HL-60/S4 treated with phorbol 12-myristate 13-acetate at 8.2 ng/mL for 4 days and 3 days (cell line): ENCODE results near the gene PDE11A.

Source experiments
- in situ Hi-C: fragments of 300-500 bp; cut with MboI; formaldehyde crosslinking; loops from 2 replicates; pipeline ENCODE4 v1.15.0; 2022; ENCODE audit warnings: low sequenced_read_pairs

The PDE11A gene

DNA sequence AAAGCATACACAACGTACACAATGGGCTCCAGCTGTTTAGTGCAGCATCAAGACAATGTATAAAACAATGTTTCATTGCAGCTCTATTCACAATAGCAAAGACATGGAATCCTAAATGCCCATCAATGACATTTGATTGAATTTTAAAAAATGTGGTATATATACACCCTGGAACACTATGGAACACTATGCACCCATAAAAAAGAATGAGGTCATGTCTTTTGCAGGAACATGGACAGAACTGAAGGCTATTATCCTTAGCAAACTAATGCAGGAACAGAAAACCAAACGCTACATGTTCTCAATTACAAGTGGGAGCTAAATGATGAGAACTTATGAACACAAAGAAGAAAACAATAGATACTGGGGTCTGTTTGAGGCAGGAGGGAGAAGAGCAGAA lies 364.5 kb downstream of the PDE11A start:
- in situ Hi-C loops, result no loop called here

GRCh38 chr2:177705511-177706173 lies 366.9 kb downstream of the PDE11A start:
- in situ Hi-C loops, result no loop called here

GRCh38 chr2:177703159-177703558 lies 369.4 kb downstream of the PDE11A start:
- in situ Hi-C loops, result no loop called here

DNA sequence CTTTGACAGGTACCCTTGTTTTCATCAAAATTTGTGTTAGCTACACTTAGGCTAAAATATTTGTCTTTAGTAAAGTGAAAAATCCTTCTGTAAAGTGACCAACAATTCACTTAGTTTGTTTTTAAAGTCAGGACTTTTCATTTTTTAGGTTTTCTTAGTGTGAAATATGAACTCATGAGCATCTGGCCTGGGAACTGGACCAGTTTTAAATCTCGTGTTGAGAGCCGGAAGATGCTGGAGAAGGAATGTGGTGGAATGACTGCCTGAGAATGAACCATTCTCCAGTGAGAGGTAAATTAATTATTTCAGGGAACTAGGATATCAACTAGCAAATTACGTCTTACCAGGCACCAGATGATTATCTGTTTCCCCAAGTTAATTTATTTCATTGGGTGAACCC lies 374.3 kb downstream of the PDE11A start:
- in situ Hi-C loops, result no loop called here

DNA sequence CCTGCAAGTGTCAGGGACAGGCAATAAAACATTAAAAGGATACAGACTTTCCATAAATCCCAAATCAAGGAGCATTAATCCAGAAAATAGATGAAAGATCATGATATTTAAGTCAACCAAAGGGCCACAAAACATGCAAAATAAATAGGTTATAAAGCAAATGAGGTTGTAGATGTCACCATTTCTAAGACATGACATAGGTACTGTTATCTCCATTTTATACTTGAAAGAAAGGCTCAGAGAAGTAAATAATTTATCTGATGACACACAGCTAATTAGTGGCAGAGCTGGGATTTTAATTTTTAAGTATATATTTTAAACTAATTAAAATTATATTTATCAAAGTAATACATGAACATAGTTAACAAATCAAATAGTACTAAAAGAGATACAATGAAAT lies 378.2 kb downstream of the PDE11A start:
- in situ Hi-C loops, result no loop called here

- in situ Hi-C loops, result no loop called here
Observed at GRCh38 chr2:177693658-177694339, 378.8 kb downstream of the PDE11A start.

DNA sequence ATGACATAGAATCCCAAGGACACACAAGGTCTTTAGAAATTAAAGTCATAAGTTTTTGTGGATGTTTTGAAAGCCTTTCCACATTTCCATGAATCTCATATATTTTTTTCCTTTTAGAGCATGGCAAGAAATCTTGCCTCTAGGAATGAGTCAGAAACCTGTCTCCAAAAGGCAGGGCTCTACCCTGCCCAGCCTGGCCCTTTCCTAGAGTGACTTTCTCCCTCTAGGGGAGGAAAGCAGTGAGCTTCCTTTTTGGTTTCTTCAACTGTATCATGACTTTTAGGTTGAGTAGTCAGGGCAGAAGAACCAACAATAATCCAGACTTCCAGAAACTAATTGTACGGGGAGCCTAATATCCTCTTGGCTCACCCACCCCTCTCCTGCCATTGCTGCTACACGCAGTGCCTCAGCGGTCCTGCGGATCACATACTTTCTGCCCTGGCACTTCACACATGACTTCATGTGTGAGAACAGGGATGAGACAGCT lies 379.8 kb downstream of the PDE11A start:
- in situ Hi-C loops, result no loop called here

- in situ Hi-C loops, result no loop called here
Observed at GRCh38 chr2:177692042-177692782, 380.4 kb downstream of the PDE11A start.

DNA sequence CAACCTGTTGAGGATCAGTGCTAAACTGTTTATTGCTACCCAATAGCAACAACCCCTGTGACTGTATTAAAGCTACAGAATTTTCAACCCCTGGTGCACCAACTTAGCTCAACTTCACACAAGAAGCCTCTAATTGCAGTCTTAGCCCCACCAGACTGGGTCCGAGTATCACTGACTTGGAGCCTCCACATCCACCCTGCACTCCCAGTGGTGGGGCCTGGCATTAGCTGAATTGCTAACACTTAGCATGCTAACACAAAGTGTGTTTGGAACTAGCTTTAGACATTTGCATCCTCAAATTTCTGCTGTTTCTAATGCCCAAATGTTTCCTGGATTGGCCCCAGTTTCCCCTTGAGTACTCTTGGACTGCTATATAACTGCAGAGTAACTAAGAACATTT lies 381.4 kb downstream of the PDE11A start:
- in situ Hi-C loops, result no loop called here

- in situ Hi-C loops, result no loop called here
Observed at GRCh38 chr2:177689623-177690022, 383.0 kb downstream of the PDE11A start.

DNA sequence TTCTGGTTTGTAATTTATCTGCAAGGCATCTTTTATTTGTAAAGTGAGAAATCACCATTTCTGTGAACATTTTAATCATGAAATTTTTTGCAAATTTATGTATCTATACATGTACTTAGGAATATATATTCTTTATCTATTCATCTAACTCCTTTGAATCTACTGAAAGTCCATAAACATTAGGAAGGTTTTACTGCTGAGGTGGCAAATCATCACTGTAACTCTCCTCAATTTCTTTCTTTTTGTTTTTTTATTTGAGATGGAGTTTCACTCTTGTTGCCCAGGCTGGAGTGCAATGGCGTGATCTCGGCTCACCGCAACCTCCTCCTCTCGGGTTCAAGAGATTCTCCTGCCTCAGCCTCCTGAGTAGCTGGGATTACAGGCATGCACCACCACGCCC lies 383.7 kb downstream of the PDE11A start:
- in situ Hi-C loops, result no loop called here

- in situ Hi-C loops, result no loop called here
Observed at GRCh38 chr2:177683661-177684069, 388.9 kb downstream of the PDE11A start.

- in situ Hi-C loops, result no loop called here
Observed at GRCh38 chr2:177682836-177683660, 389.5 kb downstream of the PDE11A start.

DNA sequence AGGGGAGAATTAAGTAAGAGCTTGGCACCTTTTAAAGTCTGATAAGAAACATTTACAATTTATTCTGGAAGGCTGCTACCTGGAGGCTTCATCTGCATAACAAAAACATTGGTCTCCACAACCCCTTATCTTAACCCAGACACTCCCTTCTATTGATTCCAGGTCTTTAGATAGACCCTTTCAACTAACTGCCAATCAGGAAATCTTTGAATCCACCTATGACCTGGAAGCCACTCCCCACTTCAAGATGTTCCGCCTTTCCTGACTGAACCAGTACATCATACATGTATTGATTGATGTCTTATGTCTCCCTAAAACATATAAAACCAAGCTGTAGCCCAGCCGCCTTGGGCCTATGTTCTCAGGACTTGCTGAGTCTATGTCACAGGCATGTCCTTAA lies 390.6 kb downstream of the PDE11A start:
- in situ Hi-C loops, result no loop called here

DNA sequence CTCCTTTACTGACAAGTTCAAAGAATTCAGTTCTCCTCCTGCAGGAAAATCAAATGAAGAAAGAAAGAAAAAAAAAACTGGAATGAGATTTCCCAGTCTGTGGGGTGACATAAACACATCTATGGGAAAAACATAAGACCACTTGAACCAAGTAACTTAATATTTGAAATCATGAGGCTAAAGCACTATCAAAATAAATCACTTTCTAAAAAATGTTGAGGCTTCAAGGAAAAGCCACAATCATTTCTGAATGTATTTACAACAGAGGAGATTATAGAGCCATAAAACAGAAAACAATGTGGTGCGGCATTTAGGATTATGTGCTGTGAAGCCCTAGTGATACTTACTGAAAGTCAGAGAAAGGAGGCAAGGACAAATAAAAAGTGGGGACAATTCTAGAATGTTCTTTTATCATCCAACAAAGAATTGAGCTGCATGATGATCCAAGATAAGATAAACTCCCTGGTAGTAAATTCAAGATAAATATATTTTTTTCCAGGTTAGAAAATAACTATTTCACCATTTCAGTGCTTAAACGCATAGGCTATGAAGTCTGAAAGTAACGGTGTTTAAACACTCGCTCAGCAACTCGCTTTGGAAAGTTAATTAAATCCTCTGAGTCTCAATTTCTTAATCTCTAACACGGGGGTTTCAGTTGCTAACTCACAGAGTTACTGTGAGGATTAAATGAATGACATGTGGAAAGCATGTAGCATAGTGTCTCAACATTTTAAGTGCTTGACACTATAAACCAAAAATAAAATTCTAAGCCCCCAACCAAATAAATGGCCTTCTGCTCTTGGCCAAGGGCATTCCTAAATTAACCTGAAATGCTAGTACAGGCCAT lies 391.5 kb downstream of the PDE11A start:
- in situ Hi-C loops, result no loop called here

DNA sequence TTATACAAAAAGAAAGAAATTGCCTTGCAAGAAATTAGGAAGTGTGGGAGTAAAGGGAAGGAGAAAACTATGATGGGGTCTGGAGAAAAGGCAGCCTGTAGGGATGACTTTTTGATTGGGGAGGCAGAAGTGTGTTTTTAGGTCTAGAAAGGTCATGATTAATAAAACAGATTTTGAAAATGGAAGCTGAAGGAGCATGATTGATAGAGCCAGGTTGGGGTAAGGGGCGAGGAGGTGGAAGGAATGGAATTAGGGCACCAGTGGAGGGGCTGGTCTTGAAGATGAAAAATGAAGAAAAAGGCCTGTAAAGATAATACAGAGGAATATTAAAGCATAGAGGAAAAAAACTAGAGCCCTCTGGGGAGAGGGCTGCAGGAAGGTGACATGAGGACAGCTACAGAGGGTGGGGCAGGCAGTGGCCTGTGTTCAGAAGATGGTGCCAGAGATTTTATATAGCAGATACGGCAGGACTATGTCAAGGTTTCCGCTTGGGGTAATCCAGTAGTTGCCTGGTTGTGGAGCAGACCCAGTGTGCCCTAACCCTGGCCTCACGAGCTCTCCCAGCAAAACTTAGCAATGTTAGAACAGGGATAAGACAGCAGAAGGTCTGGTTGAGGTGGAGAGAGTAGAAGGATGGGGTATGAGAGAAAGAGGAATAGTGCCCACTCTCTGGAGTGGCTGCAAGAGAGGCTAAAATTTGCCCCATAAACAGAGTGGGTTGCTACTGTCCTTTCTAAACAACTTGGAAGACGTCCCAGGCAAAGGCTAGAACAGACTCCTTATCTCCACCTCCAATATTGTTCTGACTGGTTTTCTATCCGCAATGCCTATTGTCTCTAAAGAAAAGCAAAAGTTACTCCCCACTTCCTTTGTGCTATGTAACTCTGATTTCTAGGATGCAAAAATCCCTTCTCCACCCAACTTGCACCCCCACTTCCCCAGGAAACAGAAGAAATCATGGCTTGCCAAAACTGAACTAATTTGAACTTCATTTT lies 392.7 kb downstream of the PDE11A start:
- in situ Hi-C loops, result no loop called here

DNA sequence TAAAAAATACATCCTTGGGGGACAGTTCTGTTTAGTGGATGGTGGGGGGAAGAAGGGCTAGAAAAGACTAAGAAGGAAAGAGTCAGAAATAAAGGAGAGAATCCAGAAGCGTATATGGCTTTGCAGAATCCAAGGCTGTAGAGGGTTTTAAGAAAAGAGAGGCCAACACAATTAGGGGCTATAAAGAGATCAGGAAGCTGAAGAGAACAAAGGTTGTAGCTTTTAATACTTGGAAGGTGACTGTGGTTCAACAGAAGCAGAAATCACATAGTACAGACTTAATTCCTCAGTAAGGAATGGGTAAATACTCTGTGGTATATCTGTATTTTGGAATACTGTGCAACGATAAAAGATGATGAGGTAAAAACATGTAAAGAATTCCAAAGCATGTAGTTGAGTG lies 393.6 kb downstream of the PDE11A start:
- in situ Hi-C loops, result no loop called here

DNA sequence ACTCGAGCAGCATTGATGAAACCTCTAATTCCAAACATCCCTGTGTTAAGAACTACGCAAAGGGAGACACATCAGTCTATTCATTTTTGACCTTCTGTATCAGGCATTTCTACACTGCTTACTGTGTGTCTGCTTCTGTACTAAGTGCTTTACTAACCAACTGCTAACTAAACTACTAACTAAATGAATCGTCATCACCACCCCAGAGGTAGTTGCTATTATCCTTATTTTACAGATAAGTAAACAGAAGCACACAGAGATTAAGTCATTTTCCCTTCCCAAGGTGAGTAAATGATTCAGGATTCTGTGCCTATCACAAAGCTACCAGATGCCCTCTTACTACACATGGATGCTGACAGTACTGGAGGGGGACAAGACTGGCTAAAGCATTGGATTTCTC lies 395.9 kb downstream of the PDE11A start:
- in situ Hi-C loops, result no loop called here

DNA sequence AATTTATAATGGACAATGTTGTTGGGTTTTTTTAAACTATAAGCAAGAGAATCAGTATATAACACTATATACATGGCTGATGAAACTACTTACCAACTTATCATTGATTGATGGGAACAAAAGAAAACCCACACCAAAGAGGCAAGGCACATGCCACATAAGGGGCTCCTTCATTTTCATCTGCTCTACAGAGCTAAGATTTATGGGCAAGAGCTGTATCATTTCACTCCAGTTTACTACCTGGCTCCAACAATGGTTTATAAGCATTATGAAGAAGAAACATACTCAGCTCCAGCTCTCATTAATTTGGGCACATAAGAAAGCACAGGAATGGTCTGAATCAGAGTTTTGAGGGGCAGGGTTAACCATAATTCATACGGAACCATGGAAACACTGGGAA lies 396.8 kb downstream of the PDE11A start:
- in situ Hi-C loops, result no loop called here
